ENCODE measurements around the gene USP3. TPM values are rescaled to one million over a fixed set of nuclear protein-coding genes. Genes with fewer than 3 reads are reported as not detected.
A peak's percentile ranks its signal among the peaks of the same experiment; 100 is the strongest.

The USP3 gene
- total and polyA plus RNA-seq, 8 donors, result 37.4 to 80.7 (median 42.3) TPM

GRCh38 chr15:63595065-63595464 is 90.7 kb downstream of the USP3 start:
- H3K36me3 ChIP-seq, result peaks cover 0 to 48% of the 10 kb centered on the region in 2 donors
- no peak for TF ChIP-seq CTCF (IDR thresholded peaks at IDR 0.05)
- H3K4me1 ChIP-seq, result peaks cover 20 to 27% of the 10 kb centered on the region in 2 donors
- no peak overlapping the region for H3K4me3 ChIP-seq
- H3K27me3 ChIP-seq, result no peaks in the 10 kb centered on the region
- no peak for DNase-seq
- H3K27ac ChIP-seq, result no peak overlapping the region
- no peak for ATAC-seq
- intact Hi-C loops (cut with DNase I), result loop anchor here in 1 of 2 donors (10.0 kb wide), 1 partner anchor 90 kb away; the partner anchor contains the start of gene USP3
- no peaks in the 10 kb centered on the region for H3K9me3 ChIP-seq

GRCh38 chr15:63595688-63596087 is 91.3 kb downstream of the USP3 start:
- H3K36me3 ChIP-seq, result peaks cover 0 to 42% of the 10 kb centered on the region in 2 donors
- H3K27ac ChIP-seq, result peak overlapping the region in 1 of 2 donors; percentile 67
- H3K4me3 ChIP-seq, result no peak overlapping the region
- no peak for TF ChIP-seq CTCF (IDR thresholded peaks at IDR 0.05)
- intact Hi-C loops (cut with DNase I), result loop anchor here in 1 of 2 donors (10.0 kb wide), 1 partner anchor 91 kb away; the partner anchor contains the start of gene USP3
- ATAC-seq (no peak), DNase-seq (no peak)
- H3K4me1 ChIP-seq, result peaks cover 21 to 31% of the 10 kb centered on the region in 2 donors
- no peaks in the 10 kb centered on the region for H3K9me3 ChIP-seq
- no peaks in the 10 kb centered on the region for H3K27me3 ChIP-seq

GRCh38 chr15:63596676-63597037 is 92.3 kb downstream of the USP3 start:
- no peak overlapping the region for H3K4me3 ChIP-seq
- intact Hi-C loops (cut with DNase I), result loop anchor here in 1 of 2 donors (10.0 kb wide), 1 partner anchor 92 kb away; the partner anchor contains the start of gene USP3
- no peaks in the 10 kb centered on the region for H3K27me3 ChIP-seq
- DNase-seq, result no peak
- no peaks in the 10 kb centered on the region for H3K9me3 ChIP-seq
- peaks cover 21 to 39% of the 10 kb centered on the region in 2 donors for H3K4me1 ChIP-seq
- H3K27ac ChIP-seq, result peak overlapping the region; percentile 4 to 67
- peaks cover 0 to 33% of the 10 kb centered on the region in 2 donors for H3K36me3 ChIP-seq
- ATAC-seq, result no peak
- TF ChIP-seq CTCF (IDR thresholded peaks at IDR 0.05), result no peak

- Histone ChIP-seq H3K4me1 (peaks cover 21 to 44% of the 10 kb centered on the region in 2 donors), H3K36me3 (peaks cover 0 to 27% of the 10 kb centered on the region in 2 donors), H3K9me3 (no peaks in the 10 kb centered on the region), H3K27ac (peak within 1 kb of the TSS; percentile 4 to 67), H3K4me3 (no peak within 1 kb of the TSS), H3K27me3 (no peaks in the 10 kb centered on the region)
- TF ChIP-seq CTCF (IDR thresholded peaks at IDR 0.05), result no peak
- DNase-seq (peak in 1 of 4 donors; percentile 54), ATAC-seq (peak; percentile 2)
- intact Hi-C loops (cut with DNase I), result loop anchor here in 1 of 2 donors (10.0 kb wide), 1 partner anchor 92 kb away; the partner anchor contains the start of gene USP3
Measured at GRCh38 chr15:63597038-63597790, 92.8 kb downstream of the USP3 start, which contains the start of gene FBXL22. Gene FBXL22, plus strand, starts transcription at chr15:63597387. Its CDS starts 6 bp downstream, at chr15:63597393.

- TF ChIP-seq CTCF (IDR thresholded peaks at IDR 0.05), result no peak
- no peak overlapping the region for H3K4me3 ChIP-seq
- intact Hi-C loops (cut with DNase I), result loop anchor here in 1 of 2 donors (10.0 kb wide), 1 partner anchor 93 kb away; the partner anchor contains the start of gene USP3
- H3K36me3 ChIP-seq, result peaks cover 0 to 21% of the 10 kb centered on the region in 2 donors
- no peaks in the 10 kb centered on the region for H3K9me3 ChIP-seq
- DNase-seq (no peak), ATAC-seq (no peak)
- H3K27ac ChIP-seq, result peak overlapping the region in 1 of 2 donors; percentile 67
- peaks cover 21 to 45% of the 10 kb centered on the region in 2 donors for H3K4me1 ChIP-seq
- no peaks in the 10 kb centered on the region for H3K27me3 ChIP-seq
Measured at GRCh38 chr15:63597821-63598220, 93.4 kb downstream of the USP3 start.

All from left lung (tissue), 10 donors.